ENCODE results near the gene IRAK3. TPM values are rescaled to one million over a fixed set of nuclear protein-coding genes. Genes with fewer than 3 reads are reported as not detected.

The IRAK3 gene
- polyA plus RNA-seq, 1 donor, result 3.4 TPM

DNA sequence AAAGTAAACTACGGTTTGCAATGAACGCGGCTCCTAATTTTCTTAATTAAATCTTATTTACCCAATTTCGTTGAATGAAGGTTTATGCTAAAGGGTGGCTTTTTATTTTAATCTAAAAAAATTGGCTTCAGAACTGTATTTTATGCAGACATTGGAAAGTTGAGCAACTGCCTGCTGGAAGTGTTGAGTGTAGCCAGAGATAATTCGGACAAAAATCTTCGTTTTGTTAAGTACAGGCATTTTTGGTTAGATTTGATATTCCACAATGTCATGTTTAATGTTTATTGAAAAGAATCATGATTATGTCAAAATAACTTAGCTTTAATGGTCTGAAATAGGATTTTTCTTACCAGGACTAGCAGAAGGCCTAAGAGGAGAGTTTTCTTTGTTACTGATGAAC is 875 bp downstream of the IRAK3 start:
- Histone ChIP-seq H3K27ac (ENCODE audit: low read length) (no peak overlapping the region), H3K9me3 (ENCODE audit: control insufficient read depth, low read depth, low read length) (peaks cover 5% of the 10 kb centered on the region), H3K36me3 (ENCODE audit: control insufficient read depth, insufficient read depth, low read length) (no peaks in the 10 kb centered on the region), H3K4me3 (ENCODE audit: low read length) (peak overlapping the region; percentile 23), H3K4me1 (ENCODE audit: control insufficient read depth, insufficient read depth, low read length) (peaks cover 5% of the 10 kb centered on the region), H3K27me3 (ENCODE audit: control insufficient read depth, insufficient read depth, low read length) (peaks cover 35% of the 10 kb centered on the region)
- DNase-seq, result no peak
- 77% methylated on average over 5 of the region's 6 CpGs for WGBS (ENCODE audit: insufficient coverage, low lambda C conversion rate)

DNA sequence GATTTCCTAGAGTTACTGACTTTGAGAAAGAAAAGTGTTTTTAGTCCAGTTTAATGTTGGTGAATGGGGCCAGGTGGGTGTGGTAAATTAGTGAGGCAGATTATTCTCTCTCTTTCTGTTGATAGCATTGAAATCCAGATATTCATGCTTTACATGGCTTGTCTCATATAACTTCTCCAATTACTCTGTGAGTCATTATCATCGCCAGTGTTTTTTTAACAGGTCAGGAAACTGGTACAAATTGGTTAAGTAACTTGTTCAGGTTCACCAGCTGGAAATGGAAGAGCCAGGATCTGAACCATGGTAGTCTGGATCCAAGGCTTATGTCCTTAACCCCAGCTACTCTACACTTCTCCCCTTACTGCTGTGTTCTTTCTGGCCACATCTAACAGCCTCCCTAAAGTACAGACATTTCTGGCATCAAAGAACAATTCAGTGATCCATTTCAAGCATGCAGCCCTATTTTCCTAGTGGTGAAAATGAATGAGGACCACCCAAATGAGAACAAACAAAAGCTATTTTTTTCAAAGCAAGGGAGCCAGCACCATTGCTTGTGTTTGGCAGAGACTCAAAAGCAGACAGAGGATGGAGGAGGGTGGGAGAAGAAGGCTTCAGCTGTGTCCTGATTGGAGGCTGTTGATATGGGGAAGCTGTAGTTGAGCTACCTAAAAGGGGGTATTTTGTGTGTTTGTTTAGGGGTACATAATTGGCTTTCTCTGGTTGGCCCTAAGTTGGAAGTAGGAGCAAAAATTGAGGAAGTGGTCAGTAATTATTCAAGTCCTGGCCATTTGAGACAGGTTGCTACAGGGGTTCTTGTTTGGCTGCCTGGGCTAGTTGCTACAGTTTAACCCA is 1.7 kb downstream of the IRAK3 start:
- peaks cover 5% of the 10 kb centered on the region for H3K4me1 ChIP-seq (ENCODE audit: control insufficient read depth, insufficient read depth, low read length)
- H3K4me3 ChIP-seq (ENCODE audit: low read length), result no peak overlapping the region
- no peaks in the 10 kb centered on the region for H3K36me3 ChIP-seq (ENCODE audit: control insufficient read depth, insufficient read depth, low read length)
- peaks cover 5% of the 10 kb centered on the region for H3K9me3 ChIP-seq (ENCODE audit: control insufficient read depth, low read depth, low read length)
- DNase-seq, result no peak
- WGBS (ENCODE audit: insufficient coverage, low lambda C conversion rate), result no CpG with 5 or more reads among the region's 1 CpG
- no peak overlapping the region for H3K27ac ChIP-seq (ENCODE audit: low read length)
- H3K27me3 ChIP-seq (ENCODE audit: control insufficient read depth, insufficient read depth, low read length), result peaks cover 37% of the 10 kb centered on the region

DNA sequence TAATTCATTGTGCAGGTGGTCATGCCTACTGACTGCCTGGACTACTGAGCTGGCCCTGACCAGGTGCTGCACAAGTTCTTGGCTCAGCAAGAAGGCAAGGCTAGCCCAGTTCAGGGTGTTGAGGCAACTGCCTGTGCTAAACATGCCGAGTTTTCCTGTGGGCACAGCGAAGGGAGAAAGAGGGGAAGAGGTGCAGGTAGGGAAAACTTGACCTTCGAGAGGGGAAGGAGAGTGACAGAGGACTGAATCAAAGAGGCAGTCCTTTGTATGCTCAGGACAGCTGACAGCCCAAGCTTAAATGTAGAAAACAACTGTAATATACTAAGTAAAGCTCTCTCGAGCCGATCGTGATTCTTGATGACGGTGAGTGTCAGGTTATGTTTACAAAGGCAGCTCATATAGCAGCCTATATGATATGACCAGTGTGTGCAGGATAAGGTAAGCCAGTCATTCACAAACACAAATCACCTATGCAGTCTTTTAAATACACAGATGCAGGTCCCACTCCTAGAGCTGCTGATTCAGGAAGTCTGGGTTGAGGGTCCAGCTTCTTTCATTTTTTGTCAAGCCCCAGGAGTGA is 2.6 kb downstream of the IRAK3 start:
- Histone ChIP-seq H3K27me3 (ENCODE audit: control insufficient read depth, insufficient read depth, low read length) (peaks cover 37% of the 10 kb centered on the region), H3K4me1 (ENCODE audit: control insufficient read depth, insufficient read depth, low read length) (peaks cover 5% of the 10 kb centered on the region), H3K9me3 (ENCODE audit: control insufficient read depth, low read depth, low read length) (peaks cover 5% of the 10 kb centered on the region), H3K4me3 (ENCODE audit: low read length) (no peak overlapping the region), H3K27ac (ENCODE audit: low read length) (no peak overlapping the region), H3K36me3 (ENCODE audit: control insufficient read depth, insufficient read depth, low read length) (no peaks in the 10 kb centered on the region)
- WGBS (ENCODE audit: insufficient coverage, low lambda C conversion rate), result 16% methylated on average over 3 of the region's 7 CpGs
- no peak for DNase-seq

DNA sequence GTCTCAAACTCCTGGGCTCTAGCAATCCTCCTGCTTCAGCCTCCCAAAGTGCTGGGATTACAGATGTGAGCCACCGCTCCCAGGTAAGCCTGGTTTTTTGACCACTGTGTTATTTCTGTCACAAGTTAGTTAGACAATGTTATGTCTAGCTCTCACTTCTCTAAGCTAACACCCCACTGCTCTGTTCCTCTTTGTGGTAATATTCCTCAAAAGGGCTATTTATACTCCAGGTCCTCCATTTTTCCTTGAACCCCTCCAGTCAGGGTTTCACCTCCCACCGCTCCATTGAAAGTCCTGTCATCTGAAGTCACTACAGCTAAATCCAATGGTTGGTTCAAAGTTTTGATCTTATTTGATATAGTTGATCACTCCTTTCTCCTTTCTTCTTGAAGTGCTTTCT is 5.1 kb downstream of the IRAK3 start:
- Histone ChIP-seq H3K27ac (ENCODE audit: low read length) (no peak overlapping the region), H3K4me3 (ENCODE audit: low read length) (no peak overlapping the region), H3K36me3 (ENCODE audit: control insufficient read depth, insufficient read depth, low read length) (no peaks in the 10 kb centered on the region), H3K27me3 (ENCODE audit: control insufficient read depth, insufficient read depth, low read length) (peaks cover 16% of the 10 kb centered on the region), H3K4me1 (ENCODE audit: control insufficient read depth, insufficient read depth, low read length) (no peaks in the 10 kb centered on the region), H3K9me3 (ENCODE audit: control insufficient read depth, low read depth, low read length) (no peaks in the 10 kb centered on the region)
- no peak for DNase-seq
- 100% methylated on average over 1 of the region's 2 CpGs for WGBS (ENCODE audit: insufficient coverage, low lambda C conversion rate)

DNA sequence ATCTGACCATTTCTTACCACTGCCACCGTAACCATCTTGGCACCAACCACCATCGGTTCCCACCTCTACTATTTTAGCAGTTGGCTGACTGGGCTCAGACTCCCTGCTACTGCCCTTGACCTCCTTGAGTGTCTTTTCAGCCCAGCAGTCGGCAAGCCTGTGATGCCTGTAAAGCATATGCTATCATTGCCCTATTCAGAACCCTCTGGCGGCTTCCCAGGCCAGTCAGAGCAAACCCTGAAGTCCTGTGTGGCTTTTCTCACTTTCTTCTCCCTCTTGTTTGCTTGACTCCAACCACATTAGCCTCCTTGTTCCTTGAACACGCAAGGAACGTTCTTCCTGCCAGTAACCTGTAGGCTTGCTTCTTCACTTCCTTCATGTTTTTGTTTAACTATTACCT is 6.2 kb downstream of the IRAK3 start:
- no peak overlapping the region for H3K27ac ChIP-seq (ENCODE audit: low read length)
- H3K4me1 ChIP-seq (ENCODE audit: control insufficient read depth, insufficient read depth, low read length), result no peaks in the 10 kb centered on the region

DNA sequence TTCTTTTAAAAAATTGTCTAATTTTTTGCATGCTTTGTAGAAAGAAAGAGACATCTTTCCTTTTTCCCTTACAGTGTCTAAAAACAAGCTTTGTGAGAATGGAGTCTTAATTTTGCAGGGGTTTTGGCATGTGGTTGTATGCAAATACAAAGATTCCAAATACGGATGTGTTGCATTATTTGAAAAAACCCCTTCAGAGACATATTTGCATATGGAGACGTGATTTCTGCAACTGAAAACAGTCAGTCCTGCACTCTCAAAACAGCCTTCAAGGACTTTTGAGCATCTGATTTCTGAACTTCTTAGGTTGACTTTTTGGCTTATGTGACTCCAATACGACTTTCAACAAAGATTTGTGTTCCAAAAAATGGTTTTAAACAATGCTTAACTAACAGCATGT is 7.8 kb downstream of the IRAK3 start:
- Histone ChIP-seq H3K27ac (ENCODE audit: low read length) (no peak overlapping the region), H3K9me3 (ENCODE audit: control insufficient read depth, low read depth, low read length) (no peaks in the 10 kb centered on the region), H3K4me1 (ENCODE audit: control insufficient read depth, insufficient read depth, low read length) (no peaks in the 10 kb centered on the region), H3K27me3 (ENCODE audit: control insufficient read depth, insufficient read depth, low read length) (peaks cover 5% of the 10 kb centered on the region), H3K36me3 (ENCODE audit: control insufficient read depth, insufficient read depth, low read length) (no peaks in the 10 kb centered on the region), H3K4me3 (ENCODE audit: low read length) (no peak overlapping the region)
- whole genome bisulfite sequencing (ENCODE audit: insufficient coverage, low lambda C conversion rate), result 69% methylated on average over 2 of the region's 3 CpGs
- DNase-seq, result no peak

More for the DNA sequence above, 6.2 kb downstream of the IRAK3 start:
- peaks cover 9% of the 10 kb centered on the region for H3K27me3 ChIP-seq (ENCODE audit: control insufficient read depth, insufficient read depth, low read length)
- no peaks in the 10 kb centered on the region for H3K36me3 ChIP-seq (ENCODE audit: control insufficient read depth, insufficient read depth, low read length)
- no peaks in the 10 kb centered on the region for H3K9me3 ChIP-seq (ENCODE audit: control insufficient read depth, low read depth, low read length)
- 94% methylated on average over 2 of the region's 6 CpGs for WGBS (ENCODE audit: insufficient coverage, low lambda C conversion rate)
- no peak for DNase-seq
- no peak overlapping the region for H3K4me3 ChIP-seq (ENCODE audit: low read length)

DNA sequence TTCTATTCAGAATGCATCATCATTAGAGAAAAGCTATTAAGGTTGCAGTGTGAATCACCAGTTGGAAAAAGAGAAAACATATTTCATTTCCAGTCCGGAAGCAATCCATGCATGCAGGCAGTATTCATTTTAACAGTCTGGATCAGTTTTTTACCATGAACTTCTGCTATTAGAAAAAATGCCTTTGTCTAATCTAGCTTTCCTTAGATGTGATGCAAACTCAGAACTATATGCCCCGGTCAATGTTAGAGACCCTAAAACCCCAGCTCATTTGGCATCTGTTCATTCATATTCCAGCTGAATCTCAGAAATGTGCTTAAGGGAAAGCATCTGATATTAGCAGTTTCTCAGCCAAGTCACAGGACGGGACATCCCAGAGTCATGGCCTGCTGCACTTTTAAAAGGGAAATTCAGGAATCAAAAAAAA is 8.5 kb downstream of the IRAK3 start:
- DNase-seq, result no peak
- WGBS (ENCODE audit: insufficient coverage, low lambda C conversion rate), result 60% methylated on average over 1 of the region's 3 CpGs
- H3K4me1 ChIP-seq (ENCODE audit: control insufficient read depth, insufficient read depth, low read length), result no peaks in the 10 kb centered on the region

DNA sequence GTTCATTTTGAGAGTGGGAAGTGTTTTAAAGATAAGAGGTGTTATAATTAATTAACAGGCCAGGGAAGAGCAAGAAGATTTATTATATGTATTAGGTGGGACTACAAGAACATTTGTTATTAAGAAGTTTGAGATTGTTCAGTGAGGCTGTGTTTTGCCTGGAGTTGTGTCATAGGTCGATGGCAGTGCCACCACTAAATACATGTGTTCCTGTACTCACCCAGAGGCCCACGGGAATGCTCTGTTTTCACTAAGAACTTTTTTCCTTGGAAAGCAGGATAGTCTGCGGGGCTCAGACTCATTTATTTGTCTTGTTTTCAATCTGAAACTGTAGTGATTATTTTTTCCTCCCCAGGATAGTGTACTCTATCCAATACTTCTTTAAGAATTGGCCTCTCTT is 10.1 kb downstream of the IRAK3 start:
- H3K9me3 ChIP-seq (ENCODE audit: control insufficient read depth, low read depth, low read length), result no peaks in the 10 kb centered on the region
- peaks cover 3% of the 10 kb centered on the region for H3K27me3 ChIP-seq (ENCODE audit: control insufficient read depth, insufficient read depth, low read length)
- no CpG with 5 or more reads among the region's 3 CpGs for WGBS (ENCODE audit: insufficient coverage, low lambda C conversion rate)
- no peaks in the 10 kb centered on the region for H3K4me1 ChIP-seq (ENCODE audit: control insufficient read depth, insufficient read depth, low read length)
- DNase-seq, result no peak
- no peaks in the 10 kb centered on the region for H3K36me3 ChIP-seq (ENCODE audit: control insufficient read depth, insufficient read depth, low read length)
- no peak overlapping the region for H3K4me3 ChIP-seq (ENCODE audit: low read length)
- no peak overlapping the region for H3K27ac ChIP-seq (ENCODE audit: low read length)

More for the DNA sequence above, 8.5 kb downstream of the IRAK3 start:
- no peak overlapping the region for H3K27ac ChIP-seq (ENCODE audit: low read length)
- H3K4me3 ChIP-seq (ENCODE audit: low read length), result no peak overlapping the region
- no peaks in the 10 kb centered on the region for H3K36me3 ChIP-seq (ENCODE audit: control insufficient read depth, insufficient read depth, low read length)
- H3K27me3 ChIP-seq (ENCODE audit: control insufficient read depth, insufficient read depth, low read length), result peaks cover 5% of the 10 kb centered on the region
- H3K9me3 ChIP-seq (ENCODE audit: control insufficient read depth, low read depth, low read length), result no peaks in the 10 kb centered on the region

DNA sequence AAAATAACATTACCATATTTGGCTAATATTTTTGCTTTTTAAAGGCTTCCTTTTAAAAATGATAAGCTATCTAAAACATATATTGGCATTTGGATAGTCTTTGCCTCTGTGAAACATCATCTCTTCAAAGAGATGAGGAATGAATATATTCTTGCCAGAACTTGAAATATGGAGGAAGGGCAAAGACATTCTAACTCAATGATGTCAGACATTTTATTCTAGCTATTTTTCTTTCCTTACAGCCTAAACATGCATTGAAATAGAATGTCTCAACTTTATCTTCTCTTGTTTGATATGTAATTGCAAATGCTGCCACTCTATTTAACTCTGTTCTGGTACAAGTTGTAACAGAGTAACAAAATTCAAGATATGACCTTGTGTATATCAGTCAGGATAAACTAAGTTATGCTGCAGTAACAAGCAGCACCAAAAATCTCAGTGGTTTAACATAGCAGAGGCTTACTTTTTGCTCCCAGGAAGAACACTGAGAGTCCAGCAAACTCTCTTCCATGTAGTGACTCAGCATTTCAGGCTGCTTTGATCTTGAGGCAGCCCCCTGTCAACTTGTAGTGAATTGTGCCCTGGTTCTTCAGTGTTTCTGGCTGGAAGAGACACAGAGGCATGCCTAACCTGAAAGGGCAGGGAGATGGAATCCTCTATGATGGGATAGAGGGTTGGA is 11.0 kb downstream of the IRAK3 start:
- Histone ChIP-seq H3K27me3 (ENCODE audit: control insufficient read depth, insufficient read depth, low read length) (peaks cover 2% of the 10 kb centered on the region), H3K4me3 (ENCODE audit: low read length) (no peak overlapping the region), H3K36me3 (ENCODE audit: control insufficient read depth, insufficient read depth, low read length) (no peaks in the 10 kb centered on the region), H3K4me1 (ENCODE audit: control insufficient read depth, insufficient read depth, low read length) (no peaks in the 10 kb centered on the region), H3K9me3 (ENCODE audit: control insufficient read depth, low read depth, low read length) (no peaks in the 10 kb centered on the region), H3K27ac (ENCODE audit: low read length) (no peak overlapping the region)
- DNase-seq, result no peak

DNA sequence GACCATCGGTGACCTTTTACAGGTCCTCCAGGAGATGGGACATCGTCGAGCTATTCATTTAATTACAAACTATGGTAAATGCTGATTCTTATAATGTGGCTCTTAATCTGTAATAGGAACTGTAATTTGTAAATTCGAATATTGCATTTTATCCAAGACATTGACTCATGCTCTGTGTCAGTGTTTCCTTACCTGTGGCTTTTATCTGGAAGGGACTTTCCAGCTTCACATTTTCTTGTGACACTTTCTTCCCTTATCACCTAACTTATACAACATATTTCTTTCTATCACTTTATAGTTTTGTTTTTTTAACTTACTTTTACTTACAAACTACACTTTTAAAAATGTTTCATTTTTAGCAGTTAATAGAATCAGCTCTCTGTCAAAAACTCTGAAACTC is 14.8 kb downstream of the IRAK3 start:
- Histone ChIP-seq H3K4me3 (ENCODE audit: low read length) (no peak overlapping the region), H3K4me1 (ENCODE audit: control insufficient read depth, insufficient read depth, low read length) (no peaks in the 10 kb centered on the region), H3K36me3 (ENCODE audit: control insufficient read depth, insufficient read depth, low read length) (no peaks in the 10 kb centered on the region), H3K27me3 (ENCODE audit: control insufficient read depth, insufficient read depth, low read length) (no peaks in the 10 kb centered on the region), H3K27ac (ENCODE audit: low read length) (no peak overlapping the region), H3K9me3 (ENCODE audit: control insufficient read depth, low read depth, low read length) (no peaks in the 10 kb centered on the region)
- no peak for DNase-seq
- no CpG with 5 or more reads among the region's 4 CpGs for WGBS (ENCODE audit: insufficient coverage, low lambda C conversion rate)

Measured in large intestine (tissue), 3 donors.